Measurements from ENCODE around the gene SACM1L. TPM values are rescaled to one million over a fixed set of nuclear protein-coding genes. Genes with fewer than 3 reads are reported as not detected.

The SACM1L gene
- 10 to 100 TPM; 43.5 to 64.7 (median 54.3) TPM for total RNA-seq

DNA sequence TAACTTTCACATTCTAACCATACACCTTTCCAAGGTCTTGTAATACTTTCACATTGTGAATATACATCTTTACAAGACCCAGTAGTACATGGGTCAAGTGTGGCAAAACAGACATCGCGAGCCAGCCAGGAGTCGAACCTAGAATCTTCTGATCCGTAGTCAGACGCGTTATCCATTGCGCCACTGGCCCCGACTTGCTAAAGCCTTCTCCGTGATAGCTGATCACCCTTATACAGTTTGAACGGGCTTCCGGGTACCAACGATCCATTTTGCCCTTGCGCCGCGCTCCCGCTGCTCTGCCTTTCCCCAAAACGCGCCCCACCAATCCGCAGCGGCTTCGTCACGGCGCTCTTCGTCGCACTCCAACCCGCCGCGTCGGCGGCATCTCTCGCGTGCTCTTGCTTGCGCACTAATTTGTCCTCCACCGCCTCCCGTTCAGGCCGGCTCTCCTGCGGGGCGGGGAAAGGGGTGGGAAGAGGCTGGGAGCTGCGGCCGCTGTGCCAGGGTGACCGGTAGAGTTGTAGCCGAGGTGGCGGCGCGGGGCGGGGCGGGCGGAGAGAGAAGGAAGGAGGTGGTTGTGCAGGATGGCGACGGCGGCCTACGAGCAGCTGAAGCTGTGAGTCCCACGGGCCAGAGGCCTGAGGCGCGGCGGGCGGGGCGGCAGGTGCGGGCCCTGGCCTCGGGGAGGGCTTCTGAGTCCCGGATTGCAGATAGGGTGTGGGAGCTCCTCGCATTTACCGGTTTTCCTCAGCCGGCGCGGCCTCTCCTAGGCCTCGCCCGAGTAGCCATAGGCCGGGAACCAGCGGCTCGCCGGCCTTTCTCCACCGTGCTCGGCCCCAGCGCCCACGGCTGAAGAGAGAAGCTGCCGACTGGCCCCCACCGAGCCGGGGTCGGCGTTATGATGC lies at the start of gene SACM1L:
TSS of gene SACM1L (plus strand) at position 515 of the 905 bp plus-strand sequence. CDS start at position 585, 70 bp downstream.
- Histone ChIP-seq H3K4me1 (peaks cover 0 to 55% (median 22%) of the 10 kb centered on the region in 4 donors), H3K4me3 (peak within 1 kb of the TSS; percentile 59 to 82 (median 73)), H3K27ac (peak within 1 kb of the TSS; percentile 44 to 91 (median 87)), H3K36me3 (peaks cover 0 to 5% (median 0%) of the 10 kb centered on the region in 3 donors), H3K9me3 (no peaks in the 10 kb centered on the region), H3K27me3 (no peaks in the 10 kb centered on the region)
- DNase-seq (ENCODE audit: low spot score in 2 of 2) = peak; percentile 95 to 97
- TF ChIP-seq POLR2A (IDR thresholded peaks at IDR 0.05) (peak; percentile 12 to 58), EP300 (IDR thresholded peaks at IDR 0.05) (peak; percentile 94)
- TF ChIP-seq, protein P1, sequence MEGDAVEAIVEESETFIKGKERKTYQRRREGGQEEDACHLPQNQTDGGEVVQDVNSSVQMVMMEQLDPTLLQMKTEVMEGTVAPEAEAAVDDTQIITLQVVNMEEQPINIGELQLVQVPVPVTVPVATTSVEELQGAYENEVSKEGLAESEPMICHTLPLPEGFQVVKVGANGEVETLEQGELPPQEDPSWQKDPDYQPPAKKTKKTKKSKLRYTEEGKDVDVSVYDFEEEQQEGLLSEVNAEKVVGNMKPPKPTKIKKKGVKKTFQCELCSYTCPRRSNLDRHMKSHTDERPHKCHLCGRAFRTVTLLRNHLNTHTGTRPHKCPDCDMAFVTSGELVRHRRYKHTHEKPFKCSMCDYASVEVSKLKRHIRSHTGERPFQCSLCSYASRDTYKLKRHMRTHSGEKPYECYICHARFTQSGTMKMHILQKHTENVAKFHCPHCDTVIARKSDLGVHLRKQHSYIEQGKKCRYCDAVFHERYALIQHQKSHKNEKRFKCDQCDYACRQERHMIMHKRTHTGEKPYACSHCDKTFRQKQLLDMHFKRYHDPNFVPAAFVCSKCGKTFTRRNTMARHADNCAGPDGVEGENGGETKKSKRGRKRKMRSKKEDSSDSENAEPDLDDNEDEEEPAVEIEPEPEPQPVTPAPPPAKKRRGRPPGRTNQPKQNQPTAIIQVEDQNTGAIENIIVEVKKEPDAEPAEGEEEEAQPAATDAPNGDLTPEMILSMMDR (IDR thresholded peaks at IDR 0.05) = peak in 1 of 5 experiments; percentile 47
- 0 to 1% methylated on average over 44 to 76 of the region's 81 CpGs for whole genome bisulfite sequencing, 2 donors

GRCh38 chr3:45640091-45640507 lies 49.1 kb upstream of the SACM1L start:
- WGBS, 2 donors = 88 to 97% methylated on average over 1 of the region's 1 CpG
- TF ChIP-seq, protein P1 (IDR thresholded peaks at IDR 0.05) = no peak
- no peak for TF ChIP-seq EP300 (IDR thresholded peaks at IDR 0.05)
- TF ChIP-seq POLR2A (IDR thresholded peaks at IDR 0.05) = no peak
- DNase-seq (ENCODE audit: low spot score in 2 of 2) = no peak
- no peaks in the 10 kb centered on the region for H3K9me3 ChIP-seq
- no peaks in the 10 kb centered on the region for H3K27me3 ChIP-seq
- peak overlapping the region in 2 of 4 donors; percentile 8 to 61 for H3K27ac ChIP-seq
- H3K4me3 ChIP-seq = no peak overlapping the region
- H3K36me3 ChIP-seq = peaks cover 0 to 27% (median 0%) of the 10 kb centered on the region in 3 donors
- peaks cover 0 to 90% (median 40%) of the 10 kb centered on the region in 4 donors for H3K4me1 ChIP-seq

DNA sequence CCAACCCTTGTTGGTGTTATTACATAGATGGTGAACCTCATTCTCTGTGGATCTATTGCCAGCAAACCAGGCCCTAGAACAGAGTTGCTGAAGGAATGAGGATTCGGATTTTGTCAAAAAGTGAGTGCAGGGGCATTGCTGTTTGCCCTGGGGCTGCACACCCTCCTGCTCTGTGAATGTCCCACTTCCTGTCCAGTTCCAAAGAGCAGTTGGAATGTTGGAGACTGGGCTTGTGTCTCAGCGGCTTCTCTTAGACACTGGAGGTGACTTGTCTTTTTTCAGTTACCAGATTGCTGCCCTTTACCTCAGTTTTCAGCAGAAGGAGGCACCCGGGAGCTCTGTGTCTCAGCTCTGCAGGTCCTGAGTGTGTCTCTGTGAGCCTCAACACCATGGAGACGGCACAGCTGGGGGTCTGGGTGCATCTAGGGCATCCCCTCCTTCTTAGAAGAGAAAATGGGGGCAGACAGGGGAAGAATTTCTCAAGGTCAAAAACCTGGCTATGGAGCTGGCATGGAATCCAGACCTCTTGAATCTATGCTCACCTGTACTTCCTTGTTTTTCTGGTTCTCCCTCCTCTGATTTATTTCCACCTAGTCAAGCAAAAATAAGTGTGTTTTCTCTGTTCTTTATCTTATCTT lies 48.4 kb upstream of the SACM1L start:
- WGBS, 2 donors = 86 to 92% methylated on average over 4 of the region's 4 CpGs
- DNase-seq (ENCODE audit: low spot score in 2 of 2) = no peak
- Histone ChIP-seq H3K27me3 (no peaks in the 10 kb centered on the region), H3K27ac (peak overlapping the region in 1 of 4 donors; percentile 61), H3K36me3 (peaks cover 0 to 26% (median 0%) of the 10 kb centered on the region in 3 donors), H3K4me1 (peaks cover 0 to 91% (median 43%) of the 10 kb centered on the region in 4 donors), H3K4me3 (no peak overlapping the region), H3K9me3 (no peaks in the 10 kb centered on the region)
- TF ChIP-seq, protein P1 (IDR thresholded peaks at IDR 0.05) = no peak
- no peak for TF ChIP-seq EP300 (IDR thresholded peaks at IDR 0.05)
- TF ChIP-seq POLR2A (IDR thresholded peaks at IDR 0.05) = no peak

DNA sequence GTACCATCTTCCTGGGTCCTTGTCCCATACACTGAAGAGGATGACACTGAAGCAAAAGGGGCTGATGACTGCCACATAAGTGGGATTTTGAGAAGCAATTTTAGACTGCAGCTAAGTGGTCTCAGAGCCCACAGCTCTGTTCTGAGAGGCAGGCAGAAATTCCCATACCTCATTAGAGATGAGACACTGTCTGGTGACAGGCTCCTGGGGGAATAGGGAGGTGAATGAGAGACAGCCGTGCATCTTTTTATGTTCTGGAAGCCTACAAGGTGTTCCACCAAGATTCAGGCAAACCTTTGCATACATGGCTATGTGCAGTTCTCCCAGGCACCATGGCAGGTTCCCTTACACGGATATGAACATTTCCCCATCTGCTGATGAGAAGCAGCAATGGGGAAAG lies 47.4 kb upstream of the SACM1L start:
- Histone ChIP-seq H3K27ac (peak overlapping the region in 1 of 4 donors; percentile 11), H3K9me3 (no peaks in the 10 kb centered on the region), H3K27me3 (no peaks in the 10 kb centered on the region), H3K4me3 (no peak overlapping the region), H3K36me3 (peaks cover 0 to 20% (median 0%) of the 10 kb centered on the region in 3 donors), H3K4me1 (peaks cover 0 to 90% (median 48%) of the 10 kb centered on the region in 4 donors)
- WGBS, 2 donors = 88 to 100% methylated on average over 2 of the region's 2 CpGs
- TF ChIP-seq, protein P1 (IDR thresholded peaks at IDR 0.05) = no peak
- no peak for TF ChIP-seq POLR2A (IDR thresholded peaks at IDR 0.05)
- no peak for TF ChIP-seq EP300 (IDR thresholded peaks at IDR 0.05)
- DNase-seq (ENCODE audit: low spot score in 2 of 2) = no peak

Measured in tibial nerve (tissue), 4 donors.